Smooth muscle cell (in vitro differentiated cells): ENCODE measurements around the gene MAP4K3. TPM values are rescaled to one million over a fixed set of nuclear protein-coding genes. Genes with fewer than 3 reads are reported as not detected.

Experiments used
- DNase-seq: peaks from one replicate; lab custom pipeline; 2025; ENCODE audit not compliant: unreplicated experiment; lab: John Stamatoyannopoulos, UW
- H2AFZ ChIP-seq: fragments of 200-600 bp; sonication (generic); 2 replicates; pipeline ENCODE4 v1.6.0; 2016; ENCODE audit warnings: antibody characterized with exemption, low read depth, mild to moderate bottlenecking
- H3F3A ChIP-seq: fragments of 200-600 bp; sonication (generic); 2 replicates; pipeline ENCODE4 v1.6.0; 2017; ENCODE audit warnings: antibody characterized with exemption, low read depth
- H3K27ac ChIP-seq: fragments of 200-600 bp; sonication (generic); 2 replicates; pipeline ENCODE4 v1.5.1; 2016; ENCODE audit warnings: low read depth, mild to moderate bottlenecking
- H3K27me3 ChIP-seq: fragments of 200-600 bp; sonication (generic); 2 replicates; pipeline ENCODE4 v1.6.1; 2016; ENCODE audit warnings: low read depth, mild to moderate bottlenecking
- H3K36me3 ChIP-seq: fragments of 200-600 bp; sonication (generic); 2 replicates; pipeline ENCODE4 v1.5.1; 2016; ENCODE audit warnings: low read depth
- H3K4me1 ChIP-seq: fragments of 200-600 bp; sonication (generic); 2 replicates; pipeline ENCODE4 v1.5.1; 2016; ENCODE audit warnings: low read depth
- H3K4me2 ChIP-seq: fragments of 200-600 bp; sonication (generic); 2 replicates; pipeline ENCODE4 v1.6.0; 2016; ENCODE audit warnings: mild to moderate bottlenecking
- H3K4me3 ChIP-seq: fragments of 200-600 bp; sonication (generic); 2 replicates; pipeline ENCODE4 v1.5.1; 2016; ENCODE audit warnings: mild to moderate bottlenecking
- H3K79me2 ChIP-seq: fragments of 200-600 bp; sonication (generic); 2 replicates; pipeline ENCODE4 v1.6.0; 2016; ENCODE audit warnings: low read depth, mild to moderate bottlenecking
- H3K9ac ChIP-seq: fragments of 200-600 bp; sonication (generic); 2 replicates; pipeline ENCODE4 v1.6.0; 2016; ENCODE audit warnings: low read depth
- H3K9me3 ChIP-seq: fragments of 200-600 bp; sonication (generic); replicated peaks from 2 replicates; pipeline ENCODE4 v1.5.1; 2016; ENCODE audit warnings: low read depth
- H4K20me1 ChIP-seq: fragments of 200-600 bp; sonication (generic); 2 replicates; pipeline ENCODE4 v1.6.0; 2016; ENCODE audit warnings: low read depth
- CTCF ChIP-seq: fragments of 200-600 bp; sonication (generic); IDR thresholded peaks from 2 replicates; pipeline ENCODE4 v1.5.1; 2017; ENCODE audit warnings: borderline replicate concordance, mild to moderate bottlenecking, antibody characterized with exemption; ENCODE audit not compliant: insufficient read depth, poor library complexity, severe bottlenecking
- WGBS: methylation state at CpG from one replicate; pipeline ENCODE4 v1.1.7; 2016; ENCODE audit warnings: low lambda C conversion rate; 5-methylcytosine and 5-hydroxymethylcytosine counted together
- polyA plus RNA-seq: library from polyadenylated mRNA; unstranded; fragments of >200 nt; fragmentation: Nextera tagmentation; extraction: Ambion mirVana; gene quantifications from 2 replicates; pipeline ENCODE4 v1.2.1, GENCODE V29; 2016
- total RNA-seq: library from RNA; depleted of rRNA; stranded (reverse); fragments of >200 nt; gene quantifications from 2 replicates; pipeline ENCODE4 v1.2.3, GENCODE V29; 2014

Gene MAP4K3
- total and polyA plus RNA-seq, 2 experiments from 2014 or later: 21.3 to 70.9 TPM

DNA sequence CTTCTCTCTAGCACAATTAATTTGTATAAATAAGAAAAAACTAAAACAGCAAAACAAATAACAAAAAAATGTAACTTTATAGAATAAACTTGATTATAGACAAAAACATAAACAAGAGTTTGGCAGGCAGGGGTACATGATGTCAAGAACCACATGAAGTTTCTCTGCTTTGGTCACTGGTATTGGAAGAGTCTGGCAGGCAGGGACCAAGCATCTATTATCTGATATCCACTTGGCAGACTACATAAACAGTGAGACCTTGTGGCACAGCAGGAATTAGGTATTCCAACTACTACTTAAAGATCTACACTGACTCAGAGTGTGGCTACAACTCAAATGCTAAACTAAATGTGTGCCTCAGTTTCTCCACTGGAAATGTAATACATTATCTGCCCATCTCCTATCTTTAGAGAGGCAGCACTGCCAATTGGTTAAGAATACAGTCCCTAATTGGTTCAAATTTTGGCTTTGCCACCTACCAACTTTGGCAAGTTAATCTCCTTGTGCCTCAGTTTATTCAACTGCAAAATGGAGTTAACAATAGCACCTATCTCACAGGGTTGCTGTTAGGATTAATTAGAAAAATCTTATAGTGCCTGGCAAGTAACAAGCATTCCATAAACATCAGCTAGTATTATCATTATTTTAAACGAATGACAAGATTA lies 2.7 kb downstream of the MAP4K3 start:
- H3K79me2 ChIP-seq: peaks cover 81% of the 10 kb centered on the region
- H3K27me3 ChIP-seq: no peaks in the 10 kb centered on the region
- H4K20me1 ChIP-seq: peaks cover 70% of the 10 kb centered on the region
- H3K27ac ChIP-seq: peak overlapping the region; percentile 91
- H3K9ac ChIP-seq: peak overlapping the region; percentile 13
- H3K9me3 ChIP-seq: no peaks in the 10 kb centered on the region
- DNase-seq: no peak
- no peak overlapping the region for H2AFZ ChIP-seq
- TF ChIP-seq CTCF: no peak
- no peaks in the 10 kb centered on the region for H3K36me3 ChIP-seq
- peaks cover 54% of the 10 kb centered on the region for H3K4me1 ChIP-seq
- H3K4me3 ChIP-seq: peak overlapping the region; percentile 91
- H3K4me2 ChIP-seq: peak overlapping the region; percentile 94
- peaks cover 15% of the 10 kb centered on the region for H3F3A ChIP-seq
- 88% methylated on average over 1 of the region's 1 CpG for WGBS

DNA sequence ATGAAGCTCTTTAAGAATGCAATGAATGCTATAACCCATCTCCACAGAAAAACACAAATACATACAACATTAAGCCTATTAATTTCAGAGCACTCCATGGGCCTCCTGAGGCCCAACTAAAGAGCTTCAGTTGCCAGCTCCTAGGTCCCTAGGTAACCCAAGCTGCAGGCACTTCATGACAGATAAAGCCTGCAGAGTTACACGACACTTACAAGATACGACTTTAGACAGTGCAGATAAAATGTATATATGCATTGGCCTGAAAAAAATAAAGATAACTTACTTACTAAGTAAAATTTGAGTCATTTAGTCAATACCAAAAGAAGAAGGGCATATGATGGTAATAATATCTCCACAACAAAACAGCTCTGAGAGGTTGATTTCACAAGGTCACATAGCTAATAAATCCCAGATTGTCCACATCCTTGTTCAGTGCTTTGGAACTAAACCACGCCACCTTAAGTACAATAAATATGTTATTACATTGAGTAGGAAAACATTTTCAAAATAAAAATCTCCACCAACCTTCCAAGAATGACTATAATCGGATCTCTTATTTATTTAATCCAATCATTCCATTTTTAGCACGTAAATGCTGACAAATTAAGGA lies 3.4 kb downstream of the MAP4K3 start:
- Histone ChIP-seq H3F3A (peaks cover 15% of the 10 kb centered on the region), H3K27me3 (no peaks in the 10 kb centered on the region), H3K9ac (peak overlapping the region; percentile 13), H3K9me3 (no peaks in the 10 kb centered on the region), H3K27ac (peak overlapping the region; percentile 91), H3K4me3 (peak overlapping the region; percentile 91), H3K4me1 (peaks cover 51% of the 10 kb centered on the region), H2AFZ (no peak overlapping the region), H3K79me2 (peaks cover 88% of the 10 kb centered on the region), H3K36me3 (no peaks in the 10 kb centered on the region), H4K20me1 (peaks cover 77% of the 10 kb centered on the region), H3K4me2 (peak overlapping the region; percentile 94)
- no peak for DNase-seq
- no peak for TF ChIP-seq CTCF
- WGBS: 68% methylated on average over 5 of the region's 5 CpGs

- Histone ChIP-seq H3K4me2 (peak overlapping the region; percentile 94), H3K4me1 (peaks cover 44% of the 10 kb centered on the region), H3K9me3 (no peaks in the 10 kb centered on the region), H3K79me2 (peaks cover 92% of the 10 kb centered on the region), H4K20me1 (peaks cover 86% of the 10 kb centered on the region), H3F3A (peaks cover 15% of the 10 kb centered on the region), H3K27me3 (no peaks in the 10 kb centered on the region), H3K27ac (peak overlapping the region; percentile 91), H2AFZ (no peak overlapping the region), H3K9ac (no peak overlapping the region), H3K4me3 (no peak overlapping the region), H3K36me3 (no peaks in the 10 kb centered on the region)
- 73% methylated on average over 5 of the region's 5 CpGs for WGBS
- no peak for TF ChIP-seq CTCF
- no peak for DNase-seq
These were observed 4.4 kb downstream of the MAP4K3 start for GRCh38 chr2:39432701-39433100.
